Activated CD4-positive, alpha-beta memory T cell treated with anti-CD3 and anti-CD28 coated beads for 36 hours (primary cell): Measurements from ENCODE around the gene PDCD7. TPM values are rescaled to one million over a fixed set of nuclear protein-coding genes. Genes with fewer than 3 reads are reported as not detected.

Experiments
- CTCF ChIA-PET: fragments of 350-600 bp; sonication (Branson Sonifier 250); formaldehyde crosslinking; loops from one replicate; lab custom pipeline; 2021; ENCODE audit warnings: antibody characterized with exemption, inconsistent platforms; lab: Charles Lee
- POLR2A ChIA-PET: fragments of 350-600 bp; sonication (Branson Sonifier 250); formaldehyde crosslinking; loops from one replicate; lab custom pipeline; 2021; ENCODE audit warnings: antibody characterized with exemption; lab: Charles Lee
- DNase-seq: peaks from one replicate; pipeline ENCODE4 v3.0.0-alpha.2; 2020
- H3K27ac Mint-ChIP-seq: one replicate; pipeline ENCODE4 v1.8.0; 2021; ENCODE audit warnings: mixed read lengths
- H3K27me3 Mint-ChIP-seq: one replicate; pipeline ENCODE4 v1.8.0; 2021; ENCODE audit warnings: mixed read lengths
- H3K36me3 Mint-ChIP-seq: one replicate; pipeline ENCODE4 v1.8.0; 2021; ENCODE audit warnings: mixed read lengths
- H3K4me1 Mint-ChIP-seq: one replicate; pipeline ENCODE4 v1.8.0; 2021; ENCODE audit warnings: low read depth, mixed read lengths
- H3K4me3 Mint-ChIP-seq: one replicate; pipeline ENCODE4 v1.8.0; 2021; ENCODE audit warnings: mild to moderate bottlenecking, mixed read lengths
- H3K9me3 Mint-ChIP-seq: one replicate; pipeline ENCODE4 v1.8.0; 2021; ENCODE audit warnings: mixed read lengths
- intact Hi-C: fragments of 100-400 bp; cut with micrococcal nuclease; formaldehyde crosslinking; loops from one replicate; pipeline ENCODE4 v1.15.1; 2023
- total RNA-seq, 2 experiments: library from RNA; stranded (reverse); gene quantifications; one replicate each; pipeline ENCODE4 v1.2.3, GENCODE V29; 2021

PDCD7 gene
- total RNA-seq, 2 experiments from 2014 or later = 32.8 to 33.0 TPM

GRCh38 chr15:65087873-65088642, 45.5 kb downstream of the PDCD7 start:
- DNase-seq = no peak
- no peaks in the 10 kb centered on the region for H3K9me3 Mint-ChIP-seq
- no peaks in the 10 kb centered on the region for H3K4me1 Mint-ChIP-seq
- H3K36me3 Mint-ChIP-seq = no peaks in the 10 kb centered on the region
- H3K27ac Mint-ChIP-seq = no peak overlapping the region
- H3K27me3 Mint-ChIP-seq = peaks cover 7% of the 10 kb centered on the region
- intact Hi-C loops = loop anchor here (10.0 kb wide), 1 partner anchor 353 kb away; no protein-coding TSS in a partner anchor
- H3K4me3 Mint-ChIP-seq = no peak overlapping the region
- POLR2A ChIA-PET = no interaction called here
- CTCF ChIA-PET = interaction anchor here (0.6 to 2.5 kb wide), 3 partner anchors 10 to 23 kb away, joined by 4 to 15 read pairs (median 4); no protein-coding TSS in a partner anchor

GRCh38 chr15:65087411-65087810, 46.2 kb downstream of the PDCD7 start:
- Mint-ChIP-seq H3K4me3 (no peak overlapping the region), H3K27ac (no peak overlapping the region), H3K4me1 (peaks cover 6% of the 10 kb centered on the region), H3K9me3 (no peaks in the 10 kb centered on the region), H3K36me3 (no peaks in the 10 kb centered on the region), H3K27me3 (peaks cover 12% of the 10 kb centered on the region)
- DNase-seq = no peak
- intact Hi-C loops = loop anchor here (10.0 kb wide), 1 partner anchor 353 kb away; no protein-coding TSS in a partner anchor
- CTCF ChIA-PET = interaction anchor here (0.6 to 2.5 kb wide), 5 partner anchors 9 to 199 kb away, joined by 3 to 15 read pairs (median 4); partner anchors contain the start of gene PARP16
- POLR2A ChIA-PET = no interaction called here

GRCh38 chr15:65086680-65087111, 46.9 kb downstream of the PDCD7 start:
- Mint-ChIP-seq H3K27me3 (peaks cover 14% of the 10 kb centered on the region), H3K36me3 (no peaks in the 10 kb centered on the region), H3K9me3 (no peaks in the 10 kb centered on the region), H3K4me1 (peaks cover 9% of the 10 kb centered on the region), H3K4me3 (no peak overlapping the region), H3K27ac (no peak overlapping the region)
- intact Hi-C loops = loop anchor here (10.0 kb wide), 1 partner anchor 352 kb away; no protein-coding TSS in a partner anchor
- POLR2A ChIA-PET = no interaction called here
- CTCF ChIA-PET = interaction anchor here (1.1 to 2.5 kb wide), 5 partner anchors 9 to 200 kb away, joined by 3 to 15 read pairs (median 4); partner anchors contain the start of gene PARP16
- no peak for DNase-seq

- CTCF ChIA-PET = interaction anchor here (1.1 to 2.5 kb wide), 4 partner anchors 8 to 200 kb away, joined by 3 to 15 read pairs (median 4); partner anchors contain the start of gene PARP16
- H3K27ac Mint-ChIP-seq = no peak overlapping the region
- H3K27me3 Mint-ChIP-seq = peaks cover 16% of the 10 kb centered on the region
- POLR2A ChIA-PET = no interaction called here
- peak; percentile 44 for DNase-seq
- no peak overlapping the region for H3K4me3 Mint-ChIP-seq
- no peaks in the 10 kb centered on the region for H3K36me3 Mint-ChIP-seq
- H3K4me1 Mint-ChIP-seq = peaks cover 9% of the 10 kb centered on the region
- intact Hi-C loops = loop anchor here (10.0 kb wide), 1 partner anchor 351 kb away; no protein-coding TSS in a partner anchor
- no peaks in the 10 kb centered on the region for H3K9me3 Mint-ChIP-seq
Observed at GRCh38 chr15:65085990-65086679, 47.5 kb downstream of the PDCD7 start.

- Mint-ChIP-seq H3K9me3 (no peaks in the 10 kb centered on the region), H3K4me1 (peaks cover 9% of the 10 kb centered on the region), H3K4me3 (no peak overlapping the region), H3K36me3 (no peaks in the 10 kb centered on the region), H3K27ac (no peak overlapping the region), H3K27me3 (peaks cover 18% of the 10 kb centered on the region)
- DNase-seq = no peak
- ChIA-PET CTCF (interaction anchor here (0.6 to 2.5 kb wide), 4 partner anchors 16 to 214 kb away, joined by 3 to 8 read pairs (median 5); no protein-coding TSS in a partner anchor), POLR2A (no interaction called here)
- intact Hi-C loops = loop anchor here (10.0 kb wide), 1 partner anchor 350 kb away; no protein-coding TSS in a partner anchor
Observed at GRCh38 chr15:65085207-65085753, 48.3 kb downstream of the PDCD7 start.

GRCh38 chr15:65084500-65085206, 49.0 kb downstream of the PDCD7 start:
- H3K4me3 Mint-ChIP-seq = no peak overlapping the region
- peaks cover 18% of the 10 kb centered on the region for H3K27me3 Mint-ChIP-seq
- H3K36me3 Mint-ChIP-seq = no peaks in the 10 kb centered on the region
- no peaks in the 10 kb centered on the region for H3K9me3 Mint-ChIP-seq
- DNase-seq = no peak
- peaks cover 9% of the 10 kb centered on the region for H3K4me1 Mint-ChIP-seq
- CTCF ChIA-PET = interaction anchor here (0.6 to 2.5 kb wide), 3 partner anchors 17 to 215 kb away, joined by 3 to 8 read pairs (median 5); no protein-coding TSS in a partner anchor
- intact Hi-C loops = loop anchor here (10.0 kb wide), 1 partner anchor 350 kb away; no protein-coding TSS in a partner anchor
- POLR2A ChIA-PET = no interaction called here
- H3K27ac Mint-ChIP-seq = no peak overlapping the region

GRCh38 chr15:65083262-65083701, 50.3 kb downstream of the PDCD7 start:
- POLR2A ChIA-PET = no interaction called here
- no peak for DNase-seq
- intact Hi-C loops = loop anchor here (10.0 kb wide), 1 partner anchor 348 kb away; no protein-coding TSS in a partner anchor
- H3K4me3 Mint-ChIP-seq = no peak overlapping the region
- no peaks in the 10 kb centered on the region for H3K9me3 Mint-ChIP-seq
- H3K4me1 Mint-ChIP-seq = peaks cover 9% of the 10 kb centered on the region
- CTCF ChIA-PET = interaction anchor here (1.6 to 2.5 kb wide), 2 partner anchors 27 to 49 kb away, joined by 3 to 8 read pairs; no protein-coding TSS in a partner anchor
- H3K36me3 Mint-ChIP-seq = no peaks in the 10 kb centered on the region
- H3K27ac Mint-ChIP-seq = no peak overlapping the region
- H3K27me3 Mint-ChIP-seq = peaks cover 25% of the 10 kb centered on the region

GRCh38 chr15:65082303-65082953, 51.2 kb downstream of the PDCD7 start:
- H3K27me3 Mint-ChIP-seq = peaks cover 33% of the 10 kb centered on the region
- no peak overlapping the region for H3K27ac Mint-ChIP-seq
- no peaks in the 10 kb centered on the region for H3K9me3 Mint-ChIP-seq
- ChIA-PET POLR2A (no interaction called here), CTCF (interaction anchor here (1.6 to 2.5 kb wide), 2 partner anchors 26 to 49 kb away, joined by 3 to 8 read pairs; no protein-coding TSS in a partner anchor)
- H3K36me3 Mint-ChIP-seq = no peaks in the 10 kb centered on the region
- no peak overlapping the region for H3K4me3 Mint-ChIP-seq
- intact Hi-C loops = loop anchor here (10.0 kb wide), 1 partner anchor 348 kb away; no protein-coding TSS in a partner anchor
- peak; percentile 40 for DNase-seq
- H3K4me1 Mint-ChIP-seq = peaks cover 9% of the 10 kb centered on the region

- peak; percentile 35 for DNase-seq
- peaks cover 33% of the 10 kb centered on the region for H3K27me3 Mint-ChIP-seq
Observed at GRCh38 chr15:65081758-65082157, 51.9 kb downstream of the PDCD7 start.

GRCh38 chr15:65081270-65081669, 52.3 kb downstream of the PDCD7 start:
- H3K27ac Mint-ChIP-seq = no peak overlapping the region
- no peaks in the 10 kb centered on the region for H3K36me3 Mint-ChIP-seq
- CTCF ChIA-PET = interaction anchor here (1.0 kb wide), 1 partner anchor 47 kb away, joined by 6 read pairs; no protein-coding TSS in a partner anchor
- POLR2A ChIA-PET = no interaction called here
- H3K4me3 Mint-ChIP-seq = no peak overlapping the region
- no peaks in the 10 kb centered on the region for H3K9me3 Mint-ChIP-seq
- peaks cover 9% of the 10 kb centered on the region for H3K4me1 Mint-ChIP-seq
- intact Hi-C loops = loop anchor here (10.0 kb wide), 1 partner anchor 346 kb away; no protein-coding TSS in a partner anchor
- DNase-seq = no peak
- peaks cover 35% of the 10 kb centered on the region for H3K27me3 Mint-ChIP-seq

More at GRCh38 chr15:65081758-65082157, 51.9 kb downstream of the PDCD7 start:
- no peak overlapping the region for H3K4me3 Mint-ChIP-seq
- ChIA-PET CTCF (no interaction called here), POLR2A (no interaction called here)
- no peak overlapping the region for H3K27ac Mint-ChIP-seq
- intact Hi-C loops = loop anchor here (10.0 kb wide), 1 partner anchor 347 kb away; no protein-coding TSS in a partner anchor
- H3K36me3 Mint-ChIP-seq = no peaks in the 10 kb centered on the region
- peaks cover 9% of the 10 kb centered on the region for H3K4me1 Mint-ChIP-seq
- H3K9me3 Mint-ChIP-seq = no peaks in the 10 kb centered on the region
